ENCODE data around the gene GRK3.

DNA sequence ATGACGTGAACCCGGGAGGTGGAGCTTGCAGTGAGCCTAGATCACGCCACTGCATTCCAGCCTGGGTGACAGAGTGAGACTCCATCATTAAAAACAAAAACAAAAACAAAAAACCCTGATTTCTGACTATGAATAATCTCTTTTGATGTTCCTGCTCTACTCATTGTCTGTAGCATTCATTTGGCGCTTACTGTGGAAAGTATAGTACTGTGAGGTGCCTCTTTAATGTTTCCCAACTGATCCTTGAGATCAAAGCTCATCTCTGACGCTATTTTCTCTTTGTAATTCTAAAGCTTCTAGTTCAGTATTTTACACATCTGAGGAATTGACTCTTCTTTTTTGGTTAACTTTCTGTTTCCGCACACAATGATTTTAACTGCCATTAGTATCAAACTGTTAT is 60.0 kb downstream of the GRK3 start:
- no peak for TF ChIP-seq POLR2A (IDR thresholded peaks at IDR 0.05; ENCODE audit: low read length)
- no peak for TF ChIP-seq GATA1 (IDR thresholded peaks at IDR 0.05; ENCODE audit: low read depth, low read length)
